Frontal cortex (tissue), 4 donors: ENCODE results near the gene XPNPEP3. TPM values are rescaled to one million over a fixed set of nuclear protein-coding genes. Genes with fewer than 3 reads are reported as not detected.

Experiments used
- DNase-seq, 2 donors: peaks; one replicate each; pipeline ENCODE4 v3.0.0; 2012; ENCODE audit warnings: low spot score in 2 of 2
- FAIRE-seq: peaks from 2 replicates; lab custom pipeline; 2012; peaks lifted over from hg19 to GRCh38; lab: Jason Lieb, UNC
- small RNA-seq: library from RNA; depleted of rRNA; stranded (forward); fragments of <200 nt; gene quantifications from one replicate; pipeline ENCODE3, GENCODE V24; 2014
- total RNA-seq: library from RNA; depleted of rRNA; stranded (reverse); fragments of >200 nt; gene quantifications from one replicate; pipeline ENCODE4 v1.2.3, GENCODE V29; 2014
- donor health status: control.
- donor health status: control.
- donor health status: control.

The XPNPEP3 gene
- total RNA-seq, 1 donor from 2014 or later: 4.9 TPM

DNA sequence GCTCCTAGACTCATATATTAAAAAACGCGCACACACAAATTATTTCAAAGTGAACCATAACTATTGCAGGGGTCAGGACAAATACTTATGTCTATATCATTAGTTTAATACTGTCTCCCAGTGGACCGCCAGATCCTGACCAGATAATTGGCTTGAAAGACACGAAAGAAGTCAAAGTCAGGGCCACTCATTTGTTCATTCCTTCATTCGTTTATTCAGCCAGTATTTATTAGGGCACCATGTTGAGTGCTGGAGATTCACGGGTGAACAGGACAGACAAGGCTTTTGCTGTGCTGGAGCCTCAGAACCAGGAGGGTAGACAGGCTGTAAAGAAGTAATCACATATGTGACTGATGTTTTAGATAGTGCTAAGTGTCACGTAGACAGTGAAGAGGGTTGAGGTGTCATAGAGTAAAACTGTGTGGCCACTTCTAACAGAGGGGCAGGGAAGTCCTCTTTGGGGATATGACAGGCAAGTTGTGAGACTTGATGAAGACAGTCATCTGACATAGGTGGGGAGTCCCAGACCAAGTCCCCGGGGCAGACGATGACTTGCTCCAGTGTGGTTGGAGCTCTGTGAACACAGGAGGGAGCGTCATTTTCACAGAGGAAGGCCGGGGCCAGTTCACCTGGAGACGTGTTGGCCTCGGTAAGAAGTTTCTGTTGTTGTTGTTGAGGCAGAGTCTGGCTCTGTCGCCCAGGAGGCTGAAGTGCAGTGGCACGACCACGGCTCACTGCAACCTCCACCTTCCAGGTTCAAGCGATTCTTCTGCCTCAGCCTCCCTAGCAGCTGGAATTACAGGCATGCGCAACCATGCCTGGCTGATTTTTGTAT lies 120.1 kb downstream of the XPNPEP3 start:
- DNase-seq: no peak
- FAIRE-seq: no peak

DNA sequence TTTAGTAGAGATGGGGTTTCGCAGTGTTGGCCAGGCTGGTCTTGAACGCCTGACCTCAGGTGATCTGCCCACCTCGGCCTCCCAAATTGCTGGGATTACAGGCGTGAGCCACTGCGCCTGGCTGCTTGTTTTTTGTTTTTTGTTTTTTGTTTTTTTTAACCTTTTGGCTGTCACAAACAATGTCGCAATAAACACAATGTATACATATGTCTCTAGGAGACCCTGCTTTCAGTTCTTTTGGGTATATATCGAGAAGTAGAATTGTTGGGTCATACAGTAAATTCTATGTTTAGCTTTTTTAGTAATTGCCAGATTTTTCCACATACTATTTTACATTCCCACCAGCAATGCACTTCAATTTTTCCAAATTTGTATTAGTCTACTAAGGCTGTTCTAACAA lies 122.2 kb downstream of the XPNPEP3 start:
- DNase-seq: no peak
- FAIRE-seq: no peak

DNA sequence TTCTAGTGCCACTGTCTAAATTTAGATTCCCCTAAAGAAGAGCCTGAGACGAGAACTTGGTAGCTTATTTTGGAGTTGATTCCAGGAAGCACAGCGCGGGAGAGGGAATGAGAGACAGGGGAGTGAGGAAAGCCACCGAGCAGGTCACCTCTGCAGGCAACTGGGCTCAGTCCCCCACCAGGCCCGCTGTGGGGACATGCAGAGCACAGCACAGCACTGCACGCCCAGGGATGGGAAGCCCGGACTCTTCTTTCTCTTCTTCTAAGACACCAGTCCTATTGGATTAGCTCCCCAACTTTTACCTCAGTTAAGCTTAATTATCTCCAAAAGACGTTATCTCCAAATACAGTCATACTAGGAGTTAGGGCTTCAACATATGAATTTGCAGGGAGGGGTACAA lies 122.9 kb downstream of the XPNPEP3 start:
- no peak for DNase-seq
- FAIRE-seq: no peak

Small RNAs within 50 kb of the gene (small RNA-seq; reads per million reads assigned to genes)
- gene MIR4766 (not detected), gene RF00017 (not detected), gene RNU6-379P (not detected)

Other genes with a start within 250 kb of the XPNPEP3 start
- gene MRTFA, start 220.4 kb upstream of the XPNPEP3 start, total RNA-seq: 24.9 TPM
- 1.2 TPM for gene MCHR1, start 177.7 kb upstream of the XPNPEP3 start, total RNA-seq
- gene SLC25A17, start 37.8 kb upstream of the XPNPEP3 start, total RNA-seq: 29.3 TPM
- gene ST13, start 509 bp upstream of the XPNPEP3 start, total RNA-seq: 178 TPM
- not detected for gene DNAJB7, start 5.0 kb downstream of the XPNPEP3 start, total RNA-seq
- 96.2 TPM for gene RBX1, start 94.2 kb downstream of the XPNPEP3 start, total RNA-seq
- 52.6 TPM for gene EP300, start 235.4 kb downstream of the XPNPEP3 start, total RNA-seq